Skin of body (tissue), 2 donors: ENCODE results near the gene TBC1D16. TPM values are rescaled to one million over a fixed set of nuclear protein-coding genes. Genes with fewer than 3 reads are reported as not detected.

ENCODE experiments used
- DNase-seq: peaks from one replicate; lab custom pipeline; 2025; lab: John Stamatoyannopoulos, UW
- total RNA-seq: library from RNA; depleted of rRNA; stranded (reverse); fragments of >200 nt; gene quantifications from one replicate; pipeline ENCODE4 v1.2.3, GENCODE V29; 2014

TBC1D16 gene
- total RNA-seq, 1 donor from 2014 or later = 18.3 TPM

DNA sequence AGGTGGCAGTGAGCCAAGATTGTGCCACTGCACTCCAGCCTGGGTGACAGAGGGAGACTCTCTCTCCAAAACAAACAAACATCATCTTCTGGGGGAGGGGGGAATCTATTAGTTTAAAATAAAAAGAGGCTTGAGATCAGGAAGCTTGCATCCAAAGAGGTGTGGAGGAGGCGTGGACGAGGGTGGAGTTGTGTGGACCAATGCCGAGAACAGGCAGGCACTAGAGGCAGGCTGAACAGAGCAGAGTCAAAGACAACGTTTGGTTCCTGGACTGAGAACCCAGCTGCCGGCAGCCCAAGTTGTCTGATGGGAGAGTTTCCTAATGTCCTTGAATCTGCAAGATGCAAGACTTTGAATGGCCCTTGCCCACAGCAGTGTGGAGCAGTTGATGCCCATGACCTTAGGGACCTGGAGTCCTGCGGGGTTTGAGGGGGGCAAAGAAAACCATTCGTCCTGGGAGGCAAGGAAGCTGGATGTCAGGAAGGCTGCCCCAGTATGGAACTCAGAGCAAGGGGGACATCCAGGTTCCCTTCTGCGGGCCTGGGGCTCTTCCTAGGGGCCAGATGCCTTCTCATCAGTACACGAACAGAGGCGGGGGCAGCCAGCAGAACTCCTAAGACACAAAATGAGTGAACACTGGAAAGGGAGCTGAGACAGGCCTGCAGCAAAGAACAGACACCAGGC is 9.2 kb downstream of the TBC1D16 start:
- no peak for DNase-seq

DNA sequence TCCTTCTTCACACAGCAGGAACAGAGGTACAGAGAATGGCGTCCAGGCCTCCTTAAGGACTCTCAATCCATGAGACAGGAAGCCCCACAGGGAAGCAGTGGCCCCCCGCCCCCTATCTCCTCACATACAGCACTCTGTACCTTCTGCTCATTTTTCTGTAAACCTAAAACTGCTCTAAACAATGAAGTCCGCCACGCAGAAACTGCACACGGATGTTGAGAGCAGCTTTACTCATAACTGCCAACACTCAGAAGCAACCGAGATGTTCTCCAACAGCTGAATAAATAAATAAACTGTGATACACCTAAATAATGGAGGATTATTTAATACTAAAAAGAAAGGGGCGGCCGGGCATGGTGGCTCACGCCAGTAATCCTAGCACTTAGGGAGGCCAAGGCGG is 9.9 kb downstream of the TBC1D16 start:
- no peak for DNase-seq

DNA sequence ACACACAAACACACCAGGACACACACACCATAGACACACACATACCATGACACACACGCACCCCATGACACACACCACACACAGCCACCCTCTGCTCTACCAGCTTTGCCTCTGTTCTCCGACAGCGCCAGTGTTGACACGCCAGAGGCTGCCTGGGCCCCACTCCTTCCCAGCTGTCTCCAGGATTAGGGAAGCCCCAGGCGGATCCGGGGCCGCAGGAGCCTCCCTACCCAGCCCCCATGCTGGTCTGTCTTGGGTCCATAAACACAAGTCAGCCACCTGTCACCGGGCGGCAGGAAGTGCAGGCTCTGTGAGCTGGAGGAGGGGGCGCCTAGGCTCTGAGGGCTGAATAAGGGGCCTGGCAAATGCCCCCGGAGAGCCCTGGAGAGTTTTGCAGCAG is 10.5 kb downstream of the TBC1D16 start:
- DNase-seq = no peak

DNA sequence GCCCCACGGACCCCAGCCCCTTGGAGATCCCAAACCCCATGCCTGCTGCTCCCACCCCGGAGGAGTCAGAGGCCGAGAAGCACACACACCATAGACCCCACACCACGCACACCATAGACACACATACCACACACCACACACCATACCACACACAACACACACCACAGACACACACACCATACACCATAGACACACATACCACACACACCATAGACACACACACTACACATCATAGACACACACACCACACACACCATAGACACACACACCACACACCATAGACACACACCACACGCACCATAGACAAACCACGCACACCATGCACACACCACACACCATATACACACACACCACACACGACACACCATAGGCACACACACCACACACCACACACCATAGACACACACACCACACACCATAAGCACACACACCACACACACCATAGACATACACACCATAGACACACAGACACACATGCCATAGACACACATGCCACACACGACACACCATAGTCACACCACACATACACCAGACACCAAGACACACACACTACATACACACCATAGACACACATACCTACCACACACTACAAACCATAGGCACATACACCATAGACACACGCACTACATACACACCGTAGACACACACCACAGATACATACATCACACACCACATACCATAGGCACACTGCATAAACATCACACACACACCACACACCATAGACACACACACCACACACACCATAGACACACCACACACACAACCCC is 11.3 kb downstream of the TBC1D16 start:
- DNase-seq = no peak

DNA sequence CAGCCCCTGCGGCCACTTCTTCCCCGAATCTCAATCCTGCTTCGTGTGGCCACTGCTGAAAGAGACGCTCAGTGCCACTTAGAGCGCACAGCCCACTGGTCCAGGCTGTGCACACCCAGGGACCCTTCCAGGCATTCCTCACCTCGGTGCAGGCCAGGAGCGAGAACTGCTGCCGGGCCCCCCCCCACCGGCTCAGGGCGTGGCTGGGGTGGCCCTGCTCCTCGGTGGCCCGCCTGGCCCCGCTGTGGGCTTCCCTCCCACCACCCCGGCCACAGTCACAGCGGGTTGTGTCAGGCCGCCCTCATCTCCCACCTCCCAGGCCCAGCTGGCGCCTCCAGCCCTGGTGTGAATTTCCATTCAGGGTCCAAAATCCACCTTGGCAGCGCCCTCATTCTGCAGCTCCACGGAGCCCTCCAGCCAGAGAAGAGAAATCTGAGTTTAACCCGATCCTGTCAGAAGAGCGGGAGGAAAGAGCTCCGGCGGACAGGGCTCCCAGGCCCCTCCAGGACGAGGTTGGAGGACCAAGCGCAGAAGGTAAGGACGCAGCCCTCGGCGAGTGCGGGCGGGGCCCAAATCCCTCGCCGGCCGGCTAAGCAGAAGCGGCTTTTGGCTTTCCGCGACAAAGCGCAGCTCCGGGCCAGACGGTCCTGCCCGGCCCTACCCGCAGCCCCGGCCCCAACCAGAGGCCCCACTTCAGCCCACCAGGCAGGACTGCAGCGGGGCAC is 12.0 kb downstream of the TBC1D16 start:
- DNase-seq = no peak

DNA sequence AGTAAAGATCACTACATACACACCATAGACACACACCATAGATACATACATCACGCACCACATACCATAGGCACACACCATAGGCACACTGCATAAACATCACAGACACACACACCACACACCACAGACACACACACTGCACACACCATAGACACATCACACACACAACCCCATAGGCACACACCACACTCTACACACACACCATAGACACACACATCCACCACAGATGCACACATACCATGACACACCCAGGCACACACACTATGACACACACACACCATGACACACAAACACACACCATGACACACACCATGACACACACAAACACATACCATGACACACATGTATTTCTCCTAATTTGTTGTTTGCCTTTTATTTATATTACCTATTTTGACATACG is 14.1 kb downstream of the TBC1D16 start:
- no peak for DNase-seq

DNA sequence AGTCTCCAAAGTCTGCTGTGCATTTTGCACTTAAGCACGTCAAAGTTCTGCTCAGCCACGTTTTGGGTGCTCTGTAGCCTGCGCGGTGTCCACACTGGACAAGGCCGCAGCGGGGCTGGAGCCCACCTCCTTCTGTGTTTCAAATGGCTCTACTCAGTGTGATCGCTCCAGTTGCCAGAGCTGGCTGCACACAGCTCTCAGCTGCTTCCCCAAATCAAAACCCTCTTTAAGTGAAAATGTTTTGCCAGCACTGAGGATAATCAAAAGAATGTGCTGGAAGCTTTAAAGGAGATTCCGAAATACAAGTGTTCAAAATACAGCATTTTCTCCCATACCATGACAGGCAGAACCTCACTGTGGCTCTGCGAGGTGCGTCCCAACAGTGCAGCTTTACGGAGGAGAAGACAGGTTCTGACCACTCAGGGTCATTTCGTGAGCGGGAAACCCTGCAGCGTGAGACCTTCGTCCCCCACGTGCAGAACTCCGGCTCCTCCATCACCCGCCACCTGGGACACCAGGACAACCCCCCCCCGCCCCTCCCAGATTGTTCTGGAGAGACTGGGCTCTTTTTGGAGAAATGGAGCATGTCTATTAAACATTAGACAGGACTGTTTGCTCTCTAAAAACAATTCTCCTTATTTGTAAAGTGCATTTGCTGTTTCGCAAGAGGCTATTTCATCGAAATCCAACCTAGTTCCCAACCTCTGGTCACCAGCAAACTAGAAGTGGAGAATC is 16.6 kb downstream of the TBC1D16 start:
- DNase-seq = no peak

DNA sequence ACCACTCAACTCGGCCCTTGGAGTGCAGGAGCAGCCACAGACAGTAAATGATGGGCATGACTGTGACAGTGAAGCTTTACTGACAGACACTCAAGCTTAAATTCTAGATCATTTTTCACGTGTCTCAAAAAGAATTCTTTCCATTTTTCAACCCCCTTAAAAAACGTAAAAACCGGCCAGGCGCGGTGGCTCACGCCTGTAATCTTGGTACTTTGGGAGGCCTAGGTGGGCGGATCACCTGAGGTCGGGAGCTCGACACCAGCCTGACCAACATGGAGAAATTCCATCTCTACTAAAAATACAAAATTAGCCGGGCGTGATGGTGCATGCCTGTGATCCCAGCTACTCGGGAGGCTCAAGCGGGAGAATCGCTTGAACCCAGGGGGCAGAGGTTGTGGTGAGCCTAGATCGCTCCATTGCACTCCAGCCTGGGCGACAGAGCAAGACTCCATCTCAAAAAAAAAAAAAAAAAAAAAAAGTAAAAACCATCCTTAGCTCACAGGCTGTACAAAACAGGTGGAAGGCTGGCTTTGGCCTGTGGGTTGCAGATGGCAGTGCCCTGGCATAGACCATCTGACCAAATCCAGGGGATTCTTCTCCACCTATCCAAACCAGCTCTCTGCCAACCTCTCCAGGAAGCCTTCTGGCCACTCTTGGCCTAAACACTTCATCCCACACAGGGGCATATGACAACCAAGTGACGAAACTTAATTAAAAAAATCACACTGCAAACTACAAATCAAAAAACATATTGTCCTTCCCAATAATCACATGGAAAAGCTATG is 18.3 kb downstream of the TBC1D16 start:
- no peak for DNase-seq

DNA sequence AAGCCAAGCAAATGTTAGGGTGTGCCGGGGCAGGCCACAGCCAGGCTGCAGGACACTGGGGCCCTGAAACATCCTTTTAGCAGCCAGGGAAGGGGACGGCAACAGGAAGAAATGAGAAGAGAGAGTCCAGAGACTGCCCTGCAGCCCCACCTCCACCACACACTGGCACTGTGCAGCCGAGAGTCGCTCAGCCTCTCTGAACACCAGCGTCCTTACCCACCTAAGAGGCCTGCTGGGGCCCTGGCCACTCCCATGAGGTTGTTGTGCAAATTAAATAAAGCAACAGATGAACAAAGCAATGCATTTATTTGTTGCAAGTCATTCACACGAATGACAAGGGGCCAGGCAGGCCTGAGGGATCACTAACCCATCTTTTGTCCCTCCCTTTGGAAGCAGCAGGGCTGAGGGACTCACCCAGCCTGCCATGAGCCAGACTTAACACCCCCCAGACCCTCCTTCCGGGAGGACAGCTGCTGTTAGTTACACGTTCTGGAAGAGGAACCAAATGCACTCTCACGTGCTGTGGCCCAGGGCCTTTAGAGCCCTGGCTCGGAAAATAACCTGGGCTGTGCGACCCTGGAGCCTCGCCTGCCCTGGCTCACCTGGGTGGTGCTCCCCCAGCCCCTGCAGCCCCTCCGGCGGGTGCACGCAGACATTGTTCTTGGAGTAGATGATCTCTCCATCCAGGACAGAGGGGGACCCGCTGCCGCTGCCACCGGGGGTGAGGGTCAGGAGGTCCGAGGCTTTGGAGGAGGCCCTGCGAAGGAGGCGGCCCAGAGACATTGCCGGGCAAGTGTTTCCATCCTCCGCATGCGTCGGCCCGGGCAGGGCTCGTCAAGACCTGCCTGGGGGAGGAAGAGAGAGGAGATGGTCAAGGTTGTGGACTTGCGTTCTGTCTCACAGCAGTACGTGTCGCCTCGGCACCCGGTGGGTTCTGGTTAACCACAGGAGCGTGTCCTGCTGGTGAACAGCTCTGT is 22.6 kb downstream of the TBC1D16 start:
- DNase-seq = no peak

DNA sequence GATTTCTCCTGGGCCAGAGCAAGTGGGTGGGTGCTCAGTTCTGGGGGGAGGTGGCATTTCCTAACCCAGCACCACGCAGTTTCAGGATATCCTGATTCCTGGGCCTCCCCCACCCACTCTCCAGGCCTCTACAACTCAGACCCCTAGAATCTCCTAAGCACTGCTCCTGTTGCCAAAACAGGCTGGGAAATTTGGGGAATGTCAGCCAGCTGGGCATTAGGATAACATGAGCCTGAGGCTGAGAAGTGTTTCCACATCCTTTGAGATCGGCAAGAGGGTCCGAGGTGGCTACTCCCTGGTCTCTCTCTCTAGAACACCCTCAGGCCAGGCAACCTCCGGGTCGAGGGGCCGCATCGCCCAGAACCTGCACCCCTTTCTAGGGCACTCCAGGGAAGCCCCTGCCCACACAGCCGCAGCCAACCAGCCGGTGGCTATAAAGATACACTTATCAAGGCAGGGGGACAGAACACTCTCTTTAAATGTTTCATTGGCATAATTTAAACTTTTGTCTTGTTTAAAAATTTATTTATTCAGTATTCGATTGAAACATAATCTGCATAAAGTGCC is 23.6 kb downstream of the TBC1D16 start:
- DNase-seq = no peak

DNA sequence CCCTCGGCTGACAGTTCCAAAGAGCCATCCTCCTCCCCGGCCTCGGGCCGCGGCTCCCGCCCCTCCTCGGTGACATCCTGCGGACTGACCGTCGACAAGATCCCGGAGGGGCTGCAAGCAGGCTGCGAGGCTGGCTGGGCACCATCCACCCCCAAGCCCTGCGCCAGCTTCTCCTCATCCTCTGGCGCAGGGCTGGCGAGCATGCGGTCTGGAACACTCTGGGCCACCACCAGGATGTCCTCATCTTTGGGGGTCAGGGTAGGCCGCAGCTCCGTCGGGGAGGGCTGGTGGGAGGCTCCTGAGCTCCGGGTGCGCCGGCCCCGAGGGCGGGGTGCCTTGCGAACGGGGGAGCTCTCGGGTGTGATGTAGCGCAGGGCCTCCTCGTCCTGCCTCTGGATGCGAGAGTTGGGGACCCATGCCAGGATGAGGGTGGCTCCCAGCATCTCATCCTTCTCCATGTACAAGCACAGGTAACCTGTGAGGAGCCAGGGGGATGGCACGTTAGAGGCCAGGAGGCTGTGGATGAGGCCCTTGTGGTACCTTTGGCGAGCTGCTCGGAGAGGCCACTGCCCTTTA is 25.3 kb downstream of the TBC1D16 start:
- no peak for DNase-seq

DNA sequence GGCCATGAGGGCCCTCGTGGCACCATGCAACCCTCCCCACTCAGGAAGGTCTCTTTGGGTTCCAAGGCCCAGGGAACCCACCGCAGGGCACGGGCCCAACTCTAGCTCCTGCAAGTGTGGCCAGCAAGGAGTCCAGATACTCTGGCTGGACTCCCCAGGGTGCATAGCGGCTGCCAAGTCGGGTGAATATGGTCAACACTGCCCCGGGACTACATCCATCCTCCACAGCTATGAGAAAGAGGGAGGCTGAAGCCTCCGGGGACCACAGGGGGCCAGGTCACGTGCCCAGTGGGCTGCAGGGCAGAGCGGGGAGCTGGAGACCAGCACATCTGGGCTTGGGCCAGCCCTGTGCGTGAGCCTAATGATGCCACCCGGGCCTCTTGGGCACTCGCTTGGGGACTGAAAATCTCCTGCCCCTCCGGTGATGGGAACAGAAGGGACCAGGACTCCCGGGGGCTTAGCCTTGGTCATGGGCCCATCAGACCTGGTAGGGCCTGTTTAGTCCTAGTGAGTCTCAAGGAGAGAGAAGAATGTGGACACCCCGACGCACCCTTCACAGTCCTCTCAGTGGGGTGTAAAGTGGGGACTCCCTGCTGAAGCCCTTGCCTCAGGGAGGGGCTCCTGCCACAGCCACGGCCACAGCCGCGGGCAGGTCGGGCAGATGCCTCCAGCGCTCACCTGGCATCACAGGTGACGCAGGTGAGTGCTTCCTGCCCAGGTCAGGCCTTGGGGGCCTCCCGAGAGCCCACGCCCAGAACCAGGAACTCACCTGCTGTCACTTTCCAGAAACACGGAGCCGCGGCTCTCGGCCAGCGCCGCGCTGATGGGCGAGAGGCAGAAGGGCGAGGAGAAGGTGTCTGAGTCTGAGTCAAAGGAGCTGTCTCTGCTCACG is 26.0 kb downstream of the TBC1D16 start:
- DNase-seq = no peak

DNA sequence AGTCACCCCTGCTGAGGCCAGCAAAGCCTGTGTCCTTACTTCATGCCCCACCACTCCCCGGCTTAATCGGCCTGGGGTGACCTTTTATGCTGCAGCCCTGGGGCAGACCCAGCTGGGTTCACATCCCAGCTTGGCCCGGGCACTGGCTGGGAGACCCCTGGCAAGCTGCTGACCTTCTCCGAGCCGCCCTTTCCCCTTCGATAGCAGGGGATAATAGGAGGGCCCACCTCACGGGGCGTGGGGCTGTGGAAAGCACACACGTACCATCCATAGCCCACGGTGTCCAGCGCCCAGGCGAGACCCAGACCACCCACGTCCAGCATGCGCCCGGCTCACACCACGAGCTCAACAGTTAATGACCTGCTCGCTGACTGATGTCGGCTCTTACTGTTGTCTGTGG is 26.8 kb downstream of the TBC1D16 start:
- DNase-seq = no peak

DNA sequence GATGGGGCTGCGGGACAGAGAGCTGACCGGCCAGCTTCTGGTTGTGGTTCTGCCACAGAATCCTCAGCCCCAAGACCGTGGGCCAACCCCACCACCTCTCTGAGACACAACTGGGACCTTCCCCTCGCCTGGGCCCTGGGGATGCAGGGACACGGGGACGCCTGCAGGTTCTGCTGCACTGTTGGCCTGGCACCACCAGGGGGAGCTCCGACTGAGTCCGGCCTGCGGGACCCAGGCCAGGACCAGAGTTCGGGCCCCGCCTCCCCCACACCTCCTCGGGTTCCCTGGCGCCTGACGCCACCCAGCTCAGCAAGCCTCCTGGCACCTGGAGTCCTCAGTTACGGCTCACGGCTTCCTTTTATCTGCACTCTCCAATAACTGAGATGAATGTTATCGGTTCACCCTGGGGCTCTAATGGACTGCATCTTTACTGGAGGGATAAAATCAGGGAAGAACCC is 27.3 kb downstream of the TBC1D16 start:
- no peak for DNase-seq

DNA sequence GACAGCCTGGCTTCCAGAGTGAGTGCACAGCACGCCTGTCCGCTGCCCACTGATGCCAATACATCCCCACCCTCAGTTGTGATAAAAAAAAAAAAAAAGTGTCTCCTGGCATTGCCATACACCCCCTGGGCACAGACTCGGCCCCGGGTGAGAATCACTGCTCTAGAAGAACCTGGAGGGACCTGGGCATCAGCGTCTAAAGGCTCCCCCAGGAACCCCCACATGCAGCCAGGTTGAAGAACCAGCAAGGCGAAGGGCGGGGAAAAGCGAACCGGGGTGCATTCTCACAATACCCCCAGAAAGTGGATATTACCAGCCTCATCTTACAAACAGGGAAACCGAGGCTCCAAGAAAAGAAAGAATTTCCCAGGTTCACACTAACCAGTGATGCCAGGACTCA is 27.7 kb downstream of the TBC1D16 start:
- DNase-seq = no peak

DNA sequence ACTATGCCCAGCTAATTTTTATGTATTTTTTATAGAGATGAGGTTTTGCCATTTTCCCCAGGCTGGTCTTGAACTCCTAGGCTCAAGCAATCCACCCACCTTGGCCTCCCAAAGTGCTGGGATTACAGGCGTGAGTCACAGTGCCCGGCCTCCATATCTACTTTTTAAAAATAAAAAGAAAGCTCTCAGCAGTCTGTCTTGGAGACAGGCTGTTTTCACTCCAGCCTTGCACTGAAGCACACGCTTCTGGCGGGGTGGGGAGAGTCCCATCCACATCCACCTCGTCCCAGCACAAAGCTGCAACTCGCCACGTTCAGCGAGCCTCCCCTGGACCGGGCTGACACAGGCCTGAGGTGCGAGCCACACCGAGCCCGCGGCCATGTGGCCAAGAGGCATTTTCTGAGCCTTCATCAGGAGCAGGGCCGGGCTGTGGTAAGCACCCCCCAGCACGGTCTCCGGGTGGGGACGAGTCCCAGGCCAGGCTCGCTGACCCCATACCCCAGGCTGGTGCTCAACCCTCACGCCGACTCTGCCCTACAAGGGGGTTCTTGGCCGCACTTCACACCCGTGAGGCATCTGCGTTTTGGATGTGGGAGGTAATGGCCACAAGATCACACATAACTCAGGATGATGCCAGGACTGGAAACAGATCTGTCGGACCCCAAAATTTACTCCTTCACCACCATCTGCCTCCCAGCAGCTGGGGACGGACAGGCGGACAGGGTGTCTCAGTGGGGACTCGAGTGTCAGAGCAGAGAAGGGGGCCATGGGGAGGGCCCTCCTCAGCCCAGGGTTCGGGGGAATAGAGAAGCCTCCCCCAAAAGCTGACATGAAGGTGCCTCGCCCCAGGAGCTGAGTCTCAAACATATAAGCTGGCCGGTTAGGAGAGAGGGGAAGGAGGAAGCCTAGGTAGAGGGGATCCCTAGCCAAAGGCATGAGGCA is 28.6 kb downstream of the TBC1D16 start:
- DNase-seq = no peak

DNA sequence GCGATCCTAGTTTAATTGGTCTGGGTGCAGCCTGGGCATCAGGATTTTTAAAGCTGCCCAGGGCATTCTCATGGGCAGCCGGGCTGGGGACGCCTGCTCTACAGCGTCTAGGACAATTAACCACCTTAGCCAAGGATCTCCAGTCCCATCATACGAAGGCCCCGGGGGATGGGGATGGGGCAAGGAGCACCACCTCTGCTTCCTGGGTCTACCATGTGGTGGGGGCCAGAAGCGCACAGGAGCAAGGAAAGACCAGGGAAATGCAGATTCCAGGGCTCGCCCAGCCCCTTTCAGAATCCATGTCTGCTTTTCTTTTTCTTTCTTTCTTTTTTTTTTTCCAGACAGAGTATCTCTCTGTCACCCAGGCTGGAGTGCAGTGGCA is 29.3 kb downstream of the TBC1D16 start:
- no peak for DNase-seq
